Measurements from ENCODE around the gene OPRD1.

- TF ChIP-seq CTCF (IDR thresholded peaks at IDR 0.05) (no peak), EP300 (IDR thresholded peaks at IDR 0.05) (no peak), POLR2AphosphoS5 (IDR thresholded peaks at IDR 0.05) (no peak)
These were observed 43.5 kb downstream of the OPRD1 start for GRCh38 chr1:28855469-28855951.

All from esophagus muscularis mucosa (tissue), 4 donors.